H4 (cell line): Measurements from ENCODE around the gene RHAG. TPM values are rescaled to one million over a fixed set of nuclear protein-coding genes. Genes with fewer than 3 reads are reported as not detected.
A peak's percentile ranks its signal among the peaks of the same experiment; 100 is the strongest.
"Not testable (repeated sequence)": the region's sequence is repeated elsewhere in the genome, so short reads cannot be mapped to it uniquely, and the experiment has no call there.

Experiments used
- DNase-seq: peaks from one replicate; pipeline ENCODE4 v3.0.0-alpha.2; 2015; ENCODE audit warnings: low spot score
- total RNA-seq: library from RNA; depleted of rRNA; stranded (reverse); fragments of >200 nt; shearing (Covaris generic); gene quantifications from 2 replicates; pipeline ENCODE4 v1.2.3, GENCODE V29; 2014; rRNA removed

Gene RHAG
- total RNA-seq = not detected in 2 replicates

GRCh38 chr6:49636713-49637349 is at the start of gene RHAG:
Gene RHAG (minus strand): TSS chr6:49636839. CDS start chr6:49636812, 27 bp downstream.
- no peak for DNase-seq

- peak; percentile 61 for DNase-seq
These were observed 40.1 kb upstream of the RHAG start for GRCh38 chr6:49676671-49677281.

- DNase-seq = no peak
These were observed 39.2 kb upstream of the RHAG start for GRCh38 chr6:49675816-49676215.

- peak; percentile 23 for DNase-seq
These were observed 31.5 kb upstream of the RHAG start for GRCh38 chr6:49668083-49668511.

GRCh38 chr6:49666930-49667757 is 30.5 kb upstream of the RHAG start:
- no peak for DNase-seq

- DNase-seq = no peak
These were observed 29.8 kb upstream of the RHAG start for GRCh38 chr6:49666480-49666879.

GRCh38 chr6:49664817-49665216 is 28.2 kb upstream of the RHAG start:
- no peak for DNase-seq

- not testable (repeated sequence) for DNase-seq
These were observed 27.4 kb upstream of the RHAG start for GRCh38 chr6:49664054-49664453.

- peak; percentile 36 for DNase-seq
These were observed 26.2 kb upstream of the RHAG start for GRCh38 chr6:49662892-49663261.

- no peak for DNase-seq
These were observed 25.7 kb upstream of the RHAG start for GRCh38 chr6:49662231-49662891.

- no peak for DNase-seq
These were observed 17.3 kb upstream of the RHAG start for GRCh38 chr6:49653942-49654341.

GRCh38 chr6:49653438-49653837 is 16.8 kb upstream of the RHAG start:
- no peak for DNase-seq

- no peak for DNase-seq
These were observed 14.6 kb upstream of the RHAG start for GRCh38 chr6:49651239-49651638.

- peak; percentile 14 for DNase-seq
These were observed 13.3 kb upstream of the RHAG start for GRCh38 chr6:49649988-49650387.

GRCh38 chr6:49648036-49648435 is 11.4 kb upstream of the RHAG start:
- DNase-seq = no peak

GRCh38 chr6:49647476-49647875 is 10.8 kb upstream of the RHAG start:
- DNase-seq = no peak

- no peak for DNase-seq
These were observed 10.3 kb upstream of the RHAG start for GRCh38 chr6:49646942-49647341.

- no peak for DNase-seq
These were observed 9.6 kb upstream of the RHAG start for GRCh38 chr6:49646130-49646824.

- no peak for DNase-seq
These were observed 8.5 kb upstream of the RHAG start for GRCh38 chr6:49645139-49645538.

- no peak for DNase-seq
These were observed 2.7 kb upstream of the RHAG start for GRCh38 chr6:49639177-49639817.

GRCh38 chr6:49637350-49637731 is 702 bp upstream of the RHAG start:
- no peak for DNase-seq
